ENCODE measurements around the gene EMILIN1. TPM values are rescaled to one million over a fixed set of nuclear protein-coding genes. Genes with fewer than 3 reads are reported as not detected.

The EMILIN1 gene
- total RNA-seq, 1 experiment from 2014 or later = 31.0 TPM

DNA sequence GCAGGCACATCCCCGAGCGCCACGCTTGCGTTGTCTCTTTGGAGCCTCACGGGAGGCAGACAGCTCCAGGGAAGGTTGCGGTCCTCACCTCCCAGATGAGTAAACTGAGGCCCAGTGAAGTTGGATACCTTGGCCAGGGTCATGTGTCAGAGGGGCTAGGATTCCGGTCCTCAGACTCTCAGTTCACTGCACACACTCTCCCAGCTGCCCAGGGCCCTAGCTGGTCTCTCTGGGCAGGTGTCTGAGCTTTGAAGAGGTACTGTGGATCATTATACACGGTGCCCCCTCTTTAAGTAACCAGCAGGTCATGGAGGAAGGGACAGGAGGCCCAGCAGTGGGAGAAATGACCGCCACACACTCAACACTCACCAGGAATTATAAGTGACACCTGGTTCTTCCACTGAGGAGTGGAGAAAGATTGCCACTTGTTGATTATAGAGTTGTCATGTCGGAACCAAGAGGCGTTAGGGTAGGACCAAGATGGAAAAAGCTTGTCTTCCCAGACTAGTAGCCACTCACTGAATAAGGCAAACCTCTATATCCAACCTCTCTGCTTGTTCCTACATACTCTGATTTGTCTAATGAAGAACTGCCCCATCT lies 45.1 kb upstream of the EMILIN1 start:
- peak overlapping the region; percentile 99 for H3K4me3 ChIP-seq (ENCODE audit: low read depth, low read length, poor library complexity, severe bottlenecking)
- H3K4me1 ChIP-seq (ENCODE audit: insufficient read depth, low read length, poor library complexity, severe bottlenecking) = peaks cover 11% of the 10 kb centered on the region
- intact Hi-C loops (cut with micrococcal nuclease; ENCODE audit: unreplicated experiment) = no loop called here
- ChIA-PET POLR2A (ENCODE audit: low non-redundant PET) (no interaction called here), CTCF (interaction anchor here (1.4 kb wide), 1 partner anchor 72 kb away, joined by 5 read pairs; no protein-coding TSS in a partner anchor)
- no peak for DNase-seq (ENCODE audit: low spot score)
- TF ChIP-seq EZH2 (IDR thresholded peaks at IDR 0.05; ENCODE audit: borderline replicate concordance, low read depth, low read length, poor library complexity, severe bottlenecking) (no peak), CTCF (conservative IDR thresholded peaks at IDR 0.05; ENCODE audit: low read depth, low read length) (no peak)
- no TSS peak for BruUV-seq (replicated peaks)
- H3K27ac ChIP-seq (ENCODE audit: low read depth, low read length, poor library complexity, severe bottlenecking) = peak overlapping the region; percentile 87
- H3K36me3 ChIP-seq (ENCODE audit: insufficient read depth, low read length, poor library complexity, severe bottlenecking) = peaks cover 34% of the 10 kb centered on the region
- H3K9me3 ChIP-seq (ENCODE audit: low read depth, low read length, poor library complexity, severe bottlenecking) = no peaks in the 10 kb centered on the region
- H3K27me3 ChIP-seq (replicated peaks; ENCODE audit: insufficient read depth, low read depth, low read length, poor library complexity) = no peaks in the 10 kb centered on the region

DNA sequence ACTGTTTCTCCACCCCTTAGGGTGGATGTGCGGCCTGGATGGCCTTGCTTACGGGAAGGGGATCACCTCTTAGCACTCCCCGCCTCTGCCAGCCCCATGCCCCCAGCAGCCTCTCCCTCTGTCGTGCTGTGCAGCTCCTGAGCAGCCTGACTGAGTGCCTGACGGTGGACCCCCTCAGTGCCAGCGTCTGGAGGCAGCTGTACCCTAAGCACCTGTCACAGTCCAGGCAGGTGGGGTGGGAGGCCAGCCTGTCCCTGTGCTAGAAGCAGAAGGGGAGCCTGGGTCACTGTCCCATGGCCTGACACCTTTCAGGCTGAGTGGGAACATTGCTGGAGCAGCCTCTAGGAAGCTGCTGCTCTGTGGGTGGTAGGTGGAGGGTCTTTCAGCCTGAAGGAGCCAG lies 40.4 kb upstream of the EMILIN1 start:
- POLR2A ChIA-PET (ENCODE audit: low non-redundant PET) = no interaction called here
- peaks cover 64% of the 10 kb centered on the region for H3K36me3 ChIP-seq (ENCODE audit: insufficient read depth, low read length, poor library complexity, severe bottlenecking)

GRCh38 chr2:27038631-27039339 lies 39.6 kb upstream of the EMILIN1 start:
- no peak overlapping the region for H3K4me3 ChIP-seq (ENCODE audit: low read depth, low read length, poor library complexity, severe bottlenecking)
- intact Hi-C loops (cut with micrococcal nuclease; ENCODE audit: unreplicated experiment) = no loop called here
- no TSS peak for BruUV-seq (replicated peaks)
- no peak for DNase-seq (ENCODE audit: low spot score)
- CTCF ChIA-PET = no interaction called here
- H3K4me1 ChIP-seq (ENCODE audit: insufficient read depth, low read length, poor library complexity, severe bottlenecking) = peaks cover 11% of the 10 kb centered on the region
- POLR2A ChIA-PET (ENCODE audit: low non-redundant PET) = interaction anchor here (0.7 kb wide), 1 partner anchor 9 kb away, joined by 3 read pairs; no protein-coding TSS in a partner anchor
- TF ChIP-seq CTCF (conservative IDR thresholded peaks at IDR 0.05; ENCODE audit: low read depth, low read length) = no peak
- no peak for TF ChIP-seq EZH2 (IDR thresholded peaks at IDR 0.05; ENCODE audit: borderline replicate concordance, low read depth, low read length, poor library complexity, severe bottlenecking)
- H3K9me3 ChIP-seq (ENCODE audit: low read depth, low read length, poor library complexity, severe bottlenecking) = no peaks in the 10 kb centered on the region
- H3K27ac ChIP-seq (ENCODE audit: low read depth, low read length, poor library complexity, severe bottlenecking) = no peak overlapping the region
- no peaks in the 10 kb centered on the region for H3K27me3 ChIP-seq (replicated peaks; ENCODE audit: insufficient read depth, low read depth, low read length, poor library complexity)
- peaks cover 64% of the 10 kb centered on the region for H3K36me3 ChIP-seq (ENCODE audit: insufficient read depth, low read length, poor library complexity, severe bottlenecking)

More for the DNA sequence above, 40.4 kb upstream of the EMILIN1 start:
- DNase-seq (ENCODE audit: low spot score) = no peak
- no peak overlapping the region for H3K4me3 ChIP-seq (ENCODE audit: low read depth, low read length, poor library complexity, severe bottlenecking)
- intact Hi-C loops (cut with micrococcal nuclease; ENCODE audit: unreplicated experiment) = no loop called here
- CTCF ChIA-PET = no interaction called here
- BruUV-seq (replicated peaks) = no TSS peak
- peaks cover 15% of the 10 kb centered on the region for H3K4me1 ChIP-seq (ENCODE audit: insufficient read depth, low read length, poor library complexity, severe bottlenecking)
- TF ChIP-seq CTCF (conservative IDR thresholded peaks at IDR 0.05; ENCODE audit: low read depth, low read length) (no peak), EZH2 (IDR thresholded peaks at IDR 0.05; ENCODE audit: borderline replicate concordance, low read depth, low read length, poor library complexity, severe bottlenecking) (no peak)
- H3K9me3 ChIP-seq (ENCODE audit: low read depth, low read length, poor library complexity, severe bottlenecking) = no peaks in the 10 kb centered on the region
- H3K27me3 ChIP-seq (replicated peaks; ENCODE audit: insufficient read depth, low read depth, low read length, poor library complexity) = no peaks in the 10 kb centered on the region
- H3K27ac ChIP-seq (ENCODE audit: low read depth, low read length, poor library complexity, severe bottlenecking) = no peak overlapping the region
